Keratinocyte (primary cell): ENCODE measurements around the gene SNRPD3. TPM values are rescaled to one million over a fixed set of nuclear protein-coding genes. Genes with fewer than 3 reads are reported as not detected.

Experiments
- DNase-seq: peaks from one replicate; pipeline ENCODE4 v3.0.0-alpha.2; 2011; ENCODE audit warnings: low read depth, missing footprints, low spot score
- FAIRE-seq: peaks from 2 replicates; lab custom pipeline; 2011; peaks lifted over from hg19 to GRCh38; lab: Jason Lieb, UNC
- H2AFZ ChIP-seq: 2 replicates; pipeline ENCODE4 v1.6.0; 2012; ENCODE audit warnings: low read length, control low read depth, inconsistent platforms; ENCODE audit not compliant: control insufficient read depth
- H3K27ac ChIP-seq: 2 replicates; pipeline ENCODE4 v1.5.1; 2011; ENCODE audit warnings: low read length; ENCODE audit not compliant: control insufficient read depth, insufficient read depth
- H3K27me3 ChIP-seq: 3 replicates; pipeline ENCODE4 v1.6.0; 2011; ENCODE audit warnings: low read length; ENCODE audit not compliant: control insufficient read depth, insufficient read depth; ENCODE audit errors: extremely low read depth
- H3K36me3 ChIP-seq, 2 experiments: 2 replicates in 1 of 2; 3 replicates in 1 of 2; pipeline ENCODE4 v1.5.1; 2011; ENCODE audit warnings: low read length in 2 of 2, mild to moderate bottlenecking in 1 of 2; ENCODE audit not compliant: control insufficient read depth in 2 of 2, insufficient read depth in 2 of 2; ENCODE audit errors: extremely low read depth in 1 of 2
- H3K4me1 ChIP-seq: 3 replicates; pipeline ENCODE4 v1.5.1; 2011; ENCODE audit warnings: low read length; ENCODE audit not compliant: control insufficient read depth, insufficient read depth; ENCODE audit errors: extremely low read depth
- H3K4me2 ChIP-seq: 3 replicates; pipeline ENCODE4 v1.6.0; 2011; ENCODE audit warnings: low read depth, low read length; ENCODE audit not compliant: control insufficient read depth, insufficient read depth; ENCODE audit errors: extremely low read depth
- H3K4me3 ChIP-seq, 3 experiments: fragments of 200-600 bp in 1 of 3; sonication (generic) in 1 of 3; 2 replicates in 2 of 3; 3 replicates in 1 of 3; pipeline ENCODE4 v1.5.1; 2011 to 2016; ENCODE audit warnings: low read length in 3 of 3, mild to moderate bottlenecking in 3 of 3, control low read depth in 2 of 3, inconsistent platforms in 1 of 3, low read depth in 1 of 3, mixed read lengths in 1 of 3, mixed run types in 1 of 3, moderate library complexity in 1 of 3; ENCODE audit not compliant: control insufficient read depth in 2 of 3, insufficient read depth in 2 of 3; ENCODE audit errors: extremely low read depth in 1 of 3
- H3K79me2 ChIP-seq: 2 replicates; pipeline ENCODE4 v1.6.0; 2012; ENCODE audit warnings: low read length; ENCODE audit not compliant: control insufficient read depth, insufficient read depth
- H3K9ac ChIP-seq: 3 replicates; pipeline ENCODE4 v1.6.0; 2011; ENCODE audit warnings: low read length; ENCODE audit not compliant: control insufficient read depth, insufficient read depth; ENCODE audit errors: extremely low read depth
- H3K9me1 ChIP-seq: 3 replicates; pipeline ENCODE4 v1.6.0; 2011; ENCODE audit warnings: low read length; ENCODE audit not compliant: control insufficient read depth, insufficient read depth; ENCODE audit errors: extremely low read depth
- H3K9me3 ChIP-seq: 2 replicates; pipeline ENCODE4 v1.5.1; 2012; ENCODE audit warnings: low read depth, low read length; ENCODE audit not compliant: control insufficient read depth
- H4K20me1 ChIP-seq: 3 replicates; pipeline ENCODE4 v1.6.0; 2011; ENCODE audit warnings: low read length; ENCODE audit not compliant: control insufficient read depth, insufficient read depth; ENCODE audit errors: extremely low read depth
- EZH2 ChIP-seq: IDR thresholded peaks from one replicate; pipeline ENCODE4 v1.6.1; 2012; ENCODE audit warnings: inconsistent platforms, mild to moderate bottlenecking, low read length, moderate library complexity
- dilution Hi-C: fragments of 300-500 bp; cut with MboI; formaldehyde crosslinking; loops from one replicate; pipeline ENCODE4 v1.7.0; 2020; ENCODE audit warnings: low sequenced_read_pairs; ENCODE audit not compliant: extremely low pct_ligation_motif_present
- polyA plus RNA-seq, 5 experiments: library from polyadenylated mRNA; depleted of rRNA in 3 of 5; stranded (reverse) in 3 of 5; stranded (forward) in 1 of 5; unstranded in 1 of 5; fragments of >200 nt; gene quantifications; 1 replicate in 1 of 5; 2 replicates in 3 of 5; 3 replicates in 1 of 5; pipeline versions ENCODE4 v1.2.1 to v1.2.3, GENCODE V29; 2011 to 2012; ENCODE audit warnings: missing spikeins in 2 of 5, low read depth in 1 of 5, low replicate concordance in 1 of 5
- TF ChIP-seq, protein P1 (sequence below), 3 experiments: IDR thresholded peaks in 1 of 3; conservative IDR thresholded peaks in 1 of 3; optimal IDR thresholded peaks in 1 of 3; 2 replicates in 2 of 3; 3 replicates in 1 of 3; pipeline versions ENCODE3 to v1.5.1; 2011; ENCODE audit warnings: low read length in 3 of 3, mild to moderate bottlenecking in 3 of 3, moderate library complexity in 2 of 3, control low read depth in 1 of 3, inconsistent platforms in 1 of 3; ENCODE audit not compliant: insufficient read depth in 2 of 3; ENCODE audit errors: extremely low read depth in 1 of 3

Gene SNRPD3
- polyA plus RNA-seq, 1 donor (not counting 4 experiments of a cell fraction or from before 2014, with no cell fraction given) = 135 TPM

DNA sequence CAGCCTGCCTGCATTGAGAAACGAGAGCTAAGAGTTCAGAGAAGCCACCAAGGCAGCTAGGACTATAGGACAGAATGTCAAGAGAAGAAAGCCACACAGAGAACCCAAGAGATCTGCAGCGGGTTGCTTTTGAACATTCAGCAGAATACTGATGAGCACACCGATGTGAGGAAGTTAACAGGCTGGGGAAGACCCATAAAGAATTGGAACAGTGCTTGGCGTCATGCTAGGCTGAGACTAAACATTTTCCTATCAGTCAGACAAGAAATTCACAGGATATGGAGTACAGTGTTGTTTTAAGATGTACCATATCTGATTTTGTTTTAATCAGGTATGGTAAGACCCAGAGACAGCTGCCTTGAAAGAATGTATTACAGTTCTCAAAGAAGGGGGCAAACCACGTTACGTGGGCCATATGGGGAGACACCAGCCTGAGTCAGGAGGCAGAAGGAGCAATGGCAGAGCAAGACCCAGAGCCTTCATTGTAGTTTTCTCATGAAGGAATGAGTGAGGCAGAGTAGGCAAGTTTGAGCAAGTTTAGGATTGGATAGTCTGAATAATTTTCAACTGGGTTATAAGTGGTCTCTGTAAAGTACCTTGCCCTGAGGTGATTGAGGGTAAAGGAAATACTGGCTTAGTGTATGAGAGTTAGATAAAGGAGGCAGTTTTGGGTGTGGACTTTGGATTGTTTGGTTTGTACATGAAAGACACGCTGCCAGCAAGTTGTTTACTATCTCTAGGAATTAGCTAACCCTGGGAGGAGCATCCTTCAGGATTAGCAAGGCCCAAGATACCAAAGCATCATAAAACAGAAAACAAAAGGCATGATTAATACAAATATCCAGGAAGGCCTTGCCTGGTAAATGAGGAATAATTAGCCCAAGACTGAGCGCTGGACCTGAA is 22.8 kb downstream of the SNRPD3 start:
- peak overlapping the region; percentile 47 for H2AFZ ChIP-seq
- H3K4me2 ChIP-seq = peak overlapping the region; percentile 69
- peaks cover under 1 to 9% of the 10 kb centered on the region in 2 experiments for H3K36me3 ChIP-seq
- DNase-seq (peak; percentile 92), FAIRE-seq (peak; percentile 98)
- peaks cover 38% of the 10 kb centered on the region for H3K4me1 ChIP-seq
- H3K9me3 ChIP-seq = no peaks in the 10 kb centered on the region
- no peaks in the 10 kb centered on the region for H4K20me1 ChIP-seq
- no peaks in the 10 kb centered on the region for H3K9me1 ChIP-seq
- H3K27ac ChIP-seq = peak overlapping the region; percentile 99
- peak overlapping the region in 1 of 3 experiments; percentile 29 for H3K4me3 ChIP-seq
- H3K27me3 ChIP-seq = no peaks in the 10 kb centered on the region
- TF ChIP-seq, protein P1, sequence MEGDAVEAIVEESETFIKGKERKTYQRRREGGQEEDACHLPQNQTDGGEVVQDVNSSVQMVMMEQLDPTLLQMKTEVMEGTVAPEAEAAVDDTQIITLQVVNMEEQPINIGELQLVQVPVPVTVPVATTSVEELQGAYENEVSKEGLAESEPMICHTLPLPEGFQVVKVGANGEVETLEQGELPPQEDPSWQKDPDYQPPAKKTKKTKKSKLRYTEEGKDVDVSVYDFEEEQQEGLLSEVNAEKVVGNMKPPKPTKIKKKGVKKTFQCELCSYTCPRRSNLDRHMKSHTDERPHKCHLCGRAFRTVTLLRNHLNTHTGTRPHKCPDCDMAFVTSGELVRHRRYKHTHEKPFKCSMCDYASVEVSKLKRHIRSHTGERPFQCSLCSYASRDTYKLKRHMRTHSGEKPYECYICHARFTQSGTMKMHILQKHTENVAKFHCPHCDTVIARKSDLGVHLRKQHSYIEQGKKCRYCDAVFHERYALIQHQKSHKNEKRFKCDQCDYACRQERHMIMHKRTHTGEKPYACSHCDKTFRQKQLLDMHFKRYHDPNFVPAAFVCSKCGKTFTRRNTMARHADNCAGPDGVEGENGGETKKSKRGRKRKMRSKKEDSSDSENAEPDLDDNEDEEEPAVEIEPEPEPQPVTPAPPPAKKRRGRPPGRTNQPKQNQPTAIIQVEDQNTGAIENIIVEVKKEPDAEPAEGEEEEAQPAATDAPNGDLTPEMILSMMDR (optimal IDR thresholded peaks at IDR 0.05 in 1 of 3, IDR thresholded peaks at IDR 0.05 in 1 of 3, conservative IDR thresholded peaks at IDR 0.05 in 1 of 3; ENCODE audit: extremely low read depth in 1 of 3, insufficient read depth in 2 of 3, low read length in 3 of 3) = no peak
- no peak for TF ChIP-seq EZH2
- H3K9ac ChIP-seq = peak overlapping the region; percentile 64
- dilution Hi-C loops = no loop called here
- H3K79me2 ChIP-seq = no peaks in the 10 kb centered on the region

DNA sequence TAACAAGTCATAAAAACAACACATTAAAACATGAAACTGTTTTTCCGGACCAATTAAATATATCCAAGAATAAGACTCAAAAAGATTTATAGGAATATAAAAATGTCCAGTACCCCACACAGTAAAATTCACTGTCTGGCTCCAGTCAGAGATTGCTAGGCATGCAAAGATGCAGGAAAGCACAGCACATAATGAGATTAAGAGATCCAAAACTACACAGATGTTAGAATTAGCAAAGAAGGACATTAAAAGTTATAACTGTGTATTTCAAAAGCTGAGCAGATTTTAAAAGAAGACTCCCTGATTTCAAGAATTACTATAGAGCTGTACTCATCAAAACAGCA is 23.4 kb downstream of the SNRPD3 start:
- dilution Hi-C loops = no loop called here
- Histone ChIP-seq H3K9me1 (no peaks in the 10 kb centered on the region), H2AFZ (no peak overlapping the region), H3K27ac (peak overlapping the region; percentile 99), H3K79me2 (no peaks in the 10 kb centered on the region), H3K9ac (peak overlapping the region; percentile 64), H4K20me1 (no peaks in the 10 kb centered on the region), H3K4me2 (peak overlapping the region; percentile 56), H3K4me3 (no peak overlapping the region), H3K27me3 (no peaks in the 10 kb centered on the region), H3K36me3 (peaks cover 0 to 5% of the 10 kb centered on the region in 2 experiments), H3K9me3 (no peaks in the 10 kb centered on the region), H3K4me1 (peaks cover 43% of the 10 kb centered on the region)
- FAIRE-seq = no peak
- DNase-seq = no peak
- TF ChIP-seq, protein P1 (optimal IDR thresholded peaks at IDR 0.05 in 1 of 3, IDR thresholded peaks at IDR 0.05 in 1 of 3, conservative IDR thresholded peaks at IDR 0.05 in 1 of 3; ENCODE audit: extremely low read depth in 1 of 3, insufficient read depth in 2 of 3, low read length in 3 of 3) = no peak
- TF ChIP-seq EZH2 = no peak
